K562 (cell line): ENCODE measurements around the gene TMEM139.
"Not testable (repeated sequence)": the region's sequence is repeated elsewhere in the genome, so short reads cannot be mapped to it uniquely, and the experiment has no call there.

ENCODE experiments used
- BMI1 ChIP-seq: fragments of 150-350 bp; IDR thresholded peaks from 2 replicates; pipeline ENCODE4 v1.6.1; 2014; ENCODE audit warnings: low read length
- POLR2AphosphoS5 ChIP-seq: IDR thresholded peaks from 2 replicates; pipeline ENCODE4 v1.6.1; 2011; ENCODE audit warnings: mild to moderate bottlenecking, low read depth, low read length, moderate library complexity; ENCODE audit not compliant: control insufficient read depth, insufficient read depth
- SAFB ChIP-seq: fragments of 200-400 bp; formaldehyde crosslinking; IDR thresholded peaks from 2 replicates; pipeline ENCODE4 v1.6.1; 2017; ENCODE audit warnings: low read depth, low read length, borderline replicate concordance
- TAF1 ChIP-seq: IDR thresholded peaks from 2 replicates; pipeline ENCODE4 v1.6.1; 2011; ENCODE audit warnings: mild to moderate bottlenecking, low read length, moderate library complexity; ENCODE audit not compliant: insufficient read depth, control insufficient read depth, severe bottlenecking; ENCODE audit errors: extremely low read depth
- ZBTB7A ChIP-seq: IDR thresholded peaks from 2 replicates; pipeline ENCODE4 v1.6.1; 2011; ENCODE audit warnings: low read depth, mild to moderate bottlenecking, low read length, moderate library complexity, borderline replicate concordance; ENCODE audit not compliant: control insufficient read depth
- ZNF316 ChIP-seq: fragments of 450-650 bp; IDR thresholded peaks from 2 replicates; pipeline ENCODE4 v1.6.1; 2016
- TF ChIP-seq, protein P1 (sequence below): fragments of 450-650 bp; IDR thresholded peaks from 2 replicates; pipeline ENCODE4 v1.7.1; 2018; ENCODE audit warnings: mild to moderate bottlenecking, low read depth; ENCODE audit not compliant: partially characterized antibody
- TF ChIP-seq, protein P2 (sequence below): sonication (generic); formaldehyde crosslinking; IDR thresholded peaks from 2 replicates; pipeline ENCODE4 v1.8.0; 2023; ENCODE audit warnings: mild to moderate bottlenecking, missing genetic modification reagents

DNA sequence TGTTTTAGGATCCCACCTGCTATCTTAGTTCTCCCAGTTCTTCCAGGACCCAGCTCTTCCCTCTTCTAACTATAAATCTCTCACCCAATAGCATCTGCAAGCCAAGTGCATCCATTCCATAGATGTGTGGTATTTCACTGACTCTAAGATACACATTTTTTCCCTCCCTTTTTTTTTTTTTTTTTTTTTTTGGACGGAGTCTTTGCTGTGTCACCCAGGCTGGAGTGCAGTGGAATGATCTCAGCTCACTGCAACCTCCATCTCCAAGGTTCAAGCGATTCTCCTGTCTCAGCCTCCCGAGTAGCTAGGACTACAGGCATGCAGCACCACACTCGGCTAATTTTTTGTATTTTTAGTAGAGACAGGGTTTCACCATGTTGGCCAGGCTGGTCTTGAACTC lies 5.1 kb downstream of the TMEM139 start:
- TF ChIP-seq ZNF316 = peak; percentile 58; the same call in 1 of the 2 replicates
- TF ChIP-seq, protein P1, sequence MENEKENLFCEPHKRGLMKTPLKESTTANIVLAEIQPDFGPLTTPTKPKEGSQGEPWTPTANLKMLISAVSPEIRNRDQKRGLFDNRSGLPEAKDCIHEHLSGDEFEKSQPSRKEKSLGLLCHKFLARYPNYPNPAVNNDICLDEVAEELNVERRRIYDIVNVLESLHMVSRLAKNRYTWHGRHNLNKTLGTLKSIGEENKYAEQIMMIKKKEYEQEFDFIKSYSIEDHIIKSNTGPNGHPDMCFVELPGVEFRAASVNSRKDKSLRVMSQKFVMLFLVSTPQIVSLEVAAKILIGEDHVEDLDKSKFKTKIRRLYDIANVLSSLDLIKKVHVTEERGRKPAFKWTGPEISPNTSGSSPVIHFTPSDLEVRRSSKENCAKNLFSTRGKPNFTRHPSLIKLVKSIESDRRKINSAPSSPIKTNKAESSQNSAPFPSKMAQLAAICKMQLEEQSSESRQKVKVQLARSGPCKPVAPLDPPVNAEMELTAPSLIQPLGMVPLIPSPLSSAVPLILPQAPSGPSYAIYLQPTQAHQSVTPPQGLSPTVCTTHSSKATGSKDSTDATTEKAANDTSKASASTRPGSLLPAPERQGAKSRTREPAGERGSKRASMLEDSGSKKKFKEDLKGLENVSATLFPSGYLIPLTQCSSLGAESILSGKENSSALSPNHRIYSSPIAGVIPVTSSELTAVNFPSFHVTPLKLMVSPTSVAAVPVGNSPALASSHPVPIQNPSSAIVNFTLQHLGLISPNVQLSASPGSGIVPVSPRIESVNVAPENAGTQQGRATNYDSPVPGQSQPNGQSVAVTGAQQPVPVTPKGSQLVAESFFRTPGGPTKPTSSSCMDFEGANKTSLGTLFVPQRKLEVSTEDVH = not testable (repeated sequence)
- not testable (repeated sequence) for TF ChIP-seq ZBTB7A, BMI1, TAF1, SAFB, POLR2AphosphoS5
- TF ChIP-seq, protein P2, sequence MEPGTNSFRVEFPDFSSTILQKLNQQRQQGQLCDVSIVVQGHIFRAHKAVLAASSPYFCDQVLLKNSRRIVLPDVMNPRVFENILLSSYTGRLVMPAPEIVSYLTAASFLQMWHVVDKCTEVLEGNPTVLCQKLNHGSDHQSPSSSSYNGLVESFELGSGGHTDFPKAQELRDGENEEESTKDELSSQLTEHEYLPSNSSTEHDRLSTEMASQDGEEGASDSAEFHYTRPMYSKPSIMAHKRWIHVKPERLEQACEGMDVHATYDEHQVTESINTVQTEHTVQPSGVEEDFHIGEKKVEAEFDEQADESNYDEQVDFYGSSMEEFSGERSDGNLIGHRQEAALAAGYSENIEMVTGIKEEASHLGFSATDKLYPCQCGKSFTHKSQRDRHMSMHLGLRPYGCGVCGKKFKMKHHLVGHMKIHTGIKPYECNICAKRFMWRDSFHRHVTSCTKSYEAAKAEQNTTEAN = not testable (repeated sequence)
